GM12874 (cell line): Measurements from ENCODE around the gene GMPR2.

ENCODE experiments used
- CTCF ChIP-seq: IDR thresholded peaks from 2 replicates; pipeline ENCODE4 v1.5.1; 2011; ENCODE audit warnings: low read depth, mild to moderate bottlenecking, control low read depth, low read length, moderate library complexity; ENCODE audit not compliant: insufficient read depth

The GMPR2 gene

DNA sequence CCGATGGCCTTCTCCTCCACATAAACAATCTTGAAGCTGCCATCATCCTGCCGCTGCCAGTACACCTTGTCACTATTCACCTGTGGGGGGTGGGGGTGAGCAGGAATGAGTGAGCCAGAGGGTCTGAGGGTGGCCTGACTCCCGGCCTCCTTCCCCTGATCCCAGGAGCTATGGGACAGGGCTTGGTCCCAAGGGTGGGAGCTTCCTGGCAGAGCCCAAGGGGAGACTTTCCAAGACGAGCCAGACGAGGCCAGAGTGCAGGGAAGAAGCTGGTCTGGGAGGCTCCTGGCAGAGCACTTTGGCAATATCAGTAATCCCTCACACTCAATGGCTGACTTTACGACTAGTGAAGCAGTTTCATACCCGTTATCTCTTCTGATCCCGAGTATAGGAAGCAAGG is 22.7 kb downstream of the GMPR2 start:
- TF ChIP-seq CTCF, result no peak

- TF ChIP-seq CTCF, result no peak
Observed at GRCh38 chr14:24255931-24256711, 23.4 kb downstream of the GMPR2 start.

GRCh38 chr14:24256960-24257359 is 24.2 kb downstream of the GMPR2 start:
- TF ChIP-seq CTCF, result no peak

DNA sequence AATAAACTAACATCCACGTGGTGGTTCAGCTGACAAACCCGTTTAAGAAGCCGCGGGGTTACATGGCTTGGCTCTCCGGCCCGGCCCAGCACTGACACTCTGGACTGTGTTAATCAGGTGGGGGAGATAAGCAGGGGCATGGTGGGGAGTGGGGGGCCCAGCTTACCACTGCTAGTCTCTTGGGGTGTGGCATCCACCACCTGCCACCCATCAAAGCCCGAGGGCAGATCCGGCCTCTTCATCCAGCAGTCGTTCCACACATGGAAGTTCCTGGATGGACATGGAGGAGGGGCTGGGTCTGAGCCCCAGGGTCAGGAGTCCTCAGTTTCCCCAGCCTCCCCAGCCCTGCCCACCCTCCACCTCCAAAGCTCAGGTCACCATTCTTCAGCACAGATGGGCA is 25.4 kb downstream of the GMPR2 start:
- TF ChIP-seq CTCF, result no peak

GRCh38 chr14:24258548-24259265 is 26.0 kb downstream of the GMPR2 start:
- no peak for TF ChIP-seq CTCF

DNA sequence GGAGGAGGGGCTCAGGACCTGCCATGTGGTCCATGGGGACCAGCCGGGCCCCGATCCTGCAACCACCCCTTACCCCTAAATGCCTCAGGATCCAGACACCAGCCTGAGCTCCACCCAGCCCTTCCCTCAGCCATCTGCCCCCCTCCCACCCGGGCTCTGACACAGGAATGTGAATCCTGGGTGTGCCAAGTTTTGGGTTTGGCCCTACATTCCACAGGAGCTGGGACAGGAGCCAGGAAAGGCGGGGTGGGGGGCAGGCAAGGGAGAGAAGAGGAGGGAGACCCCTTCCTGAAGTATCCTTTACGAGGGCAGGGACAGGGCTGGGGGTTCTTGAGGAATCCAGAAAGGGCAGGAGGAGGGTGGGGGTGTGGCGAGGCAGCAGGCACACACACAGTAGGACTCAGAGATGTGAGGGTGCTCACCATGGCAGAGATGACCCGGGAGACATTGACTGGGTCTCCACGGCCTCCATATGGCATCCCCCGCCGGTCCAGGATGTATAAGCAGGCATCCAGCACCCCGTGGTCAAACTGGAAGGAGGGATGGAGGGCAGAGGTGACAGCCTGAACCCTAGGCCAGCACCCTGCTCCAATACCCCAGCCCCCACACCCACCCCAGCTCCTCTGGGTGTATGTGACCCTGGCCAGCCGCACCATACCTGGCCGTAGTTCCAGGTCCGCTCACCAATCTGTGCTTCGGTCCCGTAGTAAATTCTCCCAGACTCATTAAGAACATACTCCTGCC is 26.7 kb downstream of the GMPR2 start:
- TF ChIP-seq CTCF, result no peak
